ENCODE data around the gene CCDC201.

CCDC201 gene

GRCh38 chr7:45888185-45888992 is 15.5 kb upstream of the CCDC201 start, which contains the start of gene IGFBP1:
TSS of gene IGFBP1 (plus strand) at chr7:45888488. CDS start at chr7:45888653, 165 bp downstream.
- TF ChIP-seq, protein P1, sequence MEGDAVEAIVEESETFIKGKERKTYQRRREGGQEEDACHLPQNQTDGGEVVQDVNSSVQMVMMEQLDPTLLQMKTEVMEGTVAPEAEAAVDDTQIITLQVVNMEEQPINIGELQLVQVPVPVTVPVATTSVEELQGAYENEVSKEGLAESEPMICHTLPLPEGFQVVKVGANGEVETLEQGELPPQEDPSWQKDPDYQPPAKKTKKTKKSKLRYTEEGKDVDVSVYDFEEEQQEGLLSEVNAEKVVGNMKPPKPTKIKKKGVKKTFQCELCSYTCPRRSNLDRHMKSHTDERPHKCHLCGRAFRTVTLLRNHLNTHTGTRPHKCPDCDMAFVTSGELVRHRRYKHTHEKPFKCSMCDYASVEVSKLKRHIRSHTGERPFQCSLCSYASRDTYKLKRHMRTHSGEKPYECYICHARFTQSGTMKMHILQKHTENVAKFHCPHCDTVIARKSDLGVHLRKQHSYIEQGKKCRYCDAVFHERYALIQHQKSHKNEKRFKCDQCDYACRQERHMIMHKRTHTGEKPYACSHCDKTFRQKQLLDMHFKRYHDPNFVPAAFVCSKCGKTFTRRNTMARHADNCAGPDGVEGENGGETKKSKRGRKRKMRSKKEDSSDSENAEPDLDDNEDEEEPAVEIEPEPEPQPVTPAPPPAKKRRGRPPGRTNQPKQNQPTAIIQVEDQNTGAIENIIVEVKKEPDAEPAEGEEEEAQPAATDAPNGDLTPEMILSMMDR (IDR thresholded peaks at IDR 0.05), result no peak

- TF ChIP-seq, protein P1 (IDR thresholded peaks at IDR 0.05), result no peak
Observed at GRCh38 chr7:45886931-45887667, 14.2 kb upstream of the CCDC201 start.

DNA sequence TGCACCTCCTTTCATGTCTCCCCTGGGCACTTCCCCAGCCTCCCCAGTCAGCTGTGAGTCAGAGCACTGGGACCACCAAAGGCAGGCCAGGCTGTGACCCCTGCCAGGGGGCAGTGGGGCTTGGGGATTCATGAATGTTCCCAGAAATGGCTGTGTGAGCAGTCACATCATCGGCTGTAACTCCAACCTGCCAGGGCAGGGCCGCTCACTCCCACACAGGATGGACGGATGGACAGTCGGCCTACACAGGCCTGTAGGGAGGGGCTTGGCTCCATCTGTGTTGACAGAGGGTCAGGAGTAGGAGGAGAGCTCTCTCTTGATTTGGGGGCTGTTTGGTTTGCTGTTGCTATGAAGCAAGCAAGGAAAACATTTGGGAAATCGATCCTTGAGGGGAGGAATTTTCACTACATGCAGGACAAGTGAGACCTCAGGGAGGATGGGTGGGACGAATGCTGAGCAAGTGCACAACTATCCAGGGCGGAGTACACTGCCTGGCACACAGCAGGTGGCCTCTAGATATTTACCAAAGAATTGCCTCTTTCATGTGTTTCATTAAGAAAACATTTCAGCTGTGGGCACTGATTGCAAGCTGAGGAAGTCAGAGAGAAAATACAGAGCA is 12.5 kb upstream of the CCDC201 start:
- TF ChIP-seq, protein P1 (IDR thresholded peaks at IDR 0.05), result no peak

DNA sequence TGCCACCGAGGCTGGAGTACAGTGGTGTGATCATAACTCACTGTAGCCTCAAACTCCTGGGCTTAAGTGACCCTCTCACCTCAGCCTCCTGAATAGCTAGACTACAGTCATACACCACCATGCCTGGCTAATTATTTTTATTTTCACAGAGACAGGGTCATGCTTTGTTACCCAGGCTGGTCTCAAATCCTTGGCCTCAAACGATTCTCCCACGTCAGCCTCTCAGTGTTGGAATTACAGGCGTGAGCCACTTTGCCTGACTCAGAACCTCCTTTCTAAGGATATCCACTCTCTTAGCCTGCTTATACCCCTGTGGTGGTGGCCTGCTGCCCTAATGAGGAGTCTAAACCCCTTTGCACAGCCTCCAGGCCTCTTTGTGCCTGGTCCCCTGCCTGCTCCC is 11.3 kb upstream of the CCDC201 start:
- TF ChIP-seq, protein P1 (IDR thresholded peaks at IDR 0.05), result no peak

GRCh38 chr7:45882465-45882810 is 9.6 kb upstream of the CCDC201 start:
- TF ChIP-seq, protein P1 (IDR thresholded peaks at IDR 0.05), result no peak

DNA sequence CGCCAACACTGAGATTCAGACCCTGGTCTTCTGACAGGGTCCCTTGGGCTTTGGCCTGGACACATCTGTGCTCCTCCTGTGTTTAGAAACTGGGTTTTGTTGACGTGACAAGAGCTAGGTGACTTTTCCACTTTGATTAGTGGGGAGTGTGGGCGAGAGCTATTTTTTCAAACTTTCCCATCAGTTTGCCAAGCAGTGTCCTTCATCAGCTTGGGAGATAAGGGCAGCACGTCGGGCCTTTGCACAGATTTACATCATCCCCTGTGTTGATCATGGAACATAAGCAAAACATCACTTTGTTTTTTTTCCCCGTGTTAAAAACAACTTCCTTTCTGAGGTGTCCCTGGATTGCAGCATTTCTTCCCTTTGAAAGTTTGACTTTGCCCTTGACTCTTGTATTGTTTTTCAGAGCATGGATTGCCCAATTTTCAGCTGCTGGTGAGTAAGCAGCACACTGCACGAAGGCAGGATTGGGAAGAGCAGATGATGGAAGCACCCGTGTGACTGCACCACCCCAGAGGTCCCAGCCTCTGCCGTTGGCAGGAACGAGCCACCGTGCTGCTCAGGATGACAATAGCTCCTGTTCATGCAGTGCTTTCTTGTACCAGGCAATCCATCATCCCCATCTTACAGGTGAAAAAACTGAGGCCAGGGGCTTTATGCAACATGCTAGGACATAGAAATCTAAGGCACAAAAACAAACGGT is 9.0 kb upstream of the CCDC201 start:
- TF ChIP-seq, protein P1 (IDR thresholded peaks at IDR 0.05), result no peak

DNA sequence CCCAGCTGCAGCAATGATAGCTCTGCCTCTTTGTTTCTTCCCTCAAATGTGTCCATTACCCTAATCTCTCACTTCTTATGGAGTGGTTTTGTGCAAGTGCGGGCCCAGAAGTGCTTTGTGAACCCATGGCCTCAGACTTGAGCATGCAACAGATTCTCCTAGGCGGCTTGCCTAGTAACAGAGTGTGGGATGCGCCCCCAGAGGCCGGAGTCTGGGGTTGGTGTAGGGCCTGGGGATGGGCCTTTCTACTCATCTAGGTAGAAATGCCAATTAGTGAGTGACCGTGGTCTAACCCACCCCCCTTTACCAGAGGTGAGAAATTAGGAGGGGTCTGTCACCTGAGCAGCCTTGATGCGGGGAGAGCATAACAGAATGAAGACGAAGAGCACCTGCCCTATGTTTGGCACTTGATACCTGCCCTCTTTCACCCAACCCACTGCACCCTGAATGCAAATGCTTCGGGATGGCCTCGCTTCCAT is 8.4 kb upstream of the CCDC201 start:
- TF ChIP-seq, protein P1 (IDR thresholded peaks at IDR 0.05), result no peak
